Measurements from ENCODE around the gene PLLP.
A peak's percentile ranks its signal among the peaks of the same experiment; 100 is the strongest.

Gene PLLP

GRCh38 chr16:57284209-57284951 lies at the start of gene PLLP:
Gene PLLP, minus strand, starts transcription at chr16:57284672. Its CDS starts 132 bp downstream, at chr16:57284540.
- TF ChIP-seq CTCF (IDR thresholded peaks at IDR 0.05; ENCODE audit: low read depth, low read length): no peak
- peak within 1 kb of the TSS; percentile 54 for H3K4me3 ChIP-seq (ENCODE audit: low read depth, low read length)

GRCh38 chr16:57333402-57333801 lies 48.9 kb upstream of the PLLP start:
- TF ChIP-seq CTCF (IDR thresholded peaks at IDR 0.05; ENCODE audit: low read depth, low read length): no peak
- no peak overlapping the region for H3K4me3 ChIP-seq (ENCODE audit: low read depth, low read length)

- no peak overlapping the region for H3K4me3 ChIP-seq (ENCODE audit: low read depth, low read length)
- no peak for TF ChIP-seq CTCF (IDR thresholded peaks at IDR 0.05; ENCODE audit: low read depth, low read length)
Measured at GRCh38 chr16:57331355-57331754, 46.9 kb upstream of the PLLP start.

GRCh38 chr16:57329718-57330327 lies 45.4 kb upstream of the PLLP start:
- no peak overlapping the region for H3K4me3 ChIP-seq (ENCODE audit: low read depth, low read length)
- TF ChIP-seq CTCF (IDR thresholded peaks at IDR 0.05; ENCODE audit: low read depth, low read length): no peak

- no peak overlapping the region for H3K4me3 ChIP-seq (ENCODE audit: low read depth, low read length)
- no peak for TF ChIP-seq CTCF (IDR thresholded peaks at IDR 0.05; ENCODE audit: low read depth, low read length)
Measured at GRCh38 chr16:57325458-57325857, 41.0 kb upstream of the PLLP start.

GRCh38 chr16:57324749-57325148 lies 40.3 kb upstream of the PLLP start:
- no peak overlapping the region for H3K4me3 ChIP-seq (ENCODE audit: low read depth, low read length)
- TF ChIP-seq CTCF (IDR thresholded peaks at IDR 0.05; ENCODE audit: low read depth, low read length): no peak

GRCh38 chr16:57319646-57320045 lies 35.2 kb upstream of the PLLP start:
- no peak for TF ChIP-seq CTCF (IDR thresholded peaks at IDR 0.05; ENCODE audit: low read depth, low read length)
- no peak overlapping the region for H3K4me3 ChIP-seq (ENCODE audit: low read depth, low read length)
